Sigmoid colon (tissue), 4 donors: Measurements from ENCODE around the gene MAD2L2.

Source experiments
- EP300 ChIP-seq, 4 donors: sonication (generic); formaldehyde crosslinking; IDR thresholded peaks; one replicate each; pipeline ENCODE4 v1.6.1; 2017; ENCODE audit warnings: antibody characterized with exemption in 4 of 4
- POLR2A ChIP-seq, 2 donors: fragments of 450-650 bp; IDR thresholded peaks; one replicate each; pipeline ENCODE4 v1.6.1; 2016; ENCODE audit warnings: antibody characterized with exemption in 2 of 2, mild to moderate bottlenecking in 2 of 2, moderate library complexity in 2 of 2
- POLR2AphosphoS5 ChIP-seq, 4 donors: sonication (generic); formaldehyde crosslinking; IDR thresholded peaks; one replicate each; pipeline ENCODE4 v1.6.1; 2017; ENCODE audit warnings: antibody characterized with exemption in 4 of 4
- TF ChIP-seq, protein P1 (sequence below), 4 experiments: fragments of 450-650 bp in 3 of 4; fragments of 200-600 bp in 1 of 4; IDR thresholded peaks; one replicate each; pipeline ENCODE4 v1.5.1; 2016 to 2019; ENCODE audit warnings: antibody characterized with exemption in 4 of 4, mild to moderate bottlenecking in 3 of 4, moderate library complexity in 2 of 4

DNA sequence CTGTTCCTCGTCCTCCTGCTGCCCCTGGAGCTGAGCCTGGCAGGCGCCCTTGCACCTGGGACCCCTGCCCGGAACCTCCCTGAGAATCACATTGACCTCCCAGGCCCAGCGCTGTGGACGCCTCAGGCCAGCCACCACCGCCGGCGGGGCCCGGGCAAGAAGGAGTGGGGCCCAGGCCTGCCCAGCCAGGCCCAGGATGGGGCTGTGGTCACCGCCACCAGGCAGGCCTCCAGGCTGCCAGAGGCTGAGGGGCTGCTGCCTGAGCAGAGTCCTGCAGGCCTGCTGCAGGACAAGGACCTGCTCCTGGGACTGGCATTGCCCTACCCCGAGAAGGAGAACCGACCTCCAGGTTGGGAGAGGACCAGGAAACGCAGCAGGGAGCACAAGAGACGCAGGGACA lies 25.3 kb upstream of the MAD2L2 start:
- TF ChIP-seq POLR2AphosphoS5 (IDR thresholded peaks at IDR 0.05) (no peak), EP300 (IDR thresholded peaks at IDR 0.05) (no peak), POLR2A (IDR thresholded peaks at IDR 0.05) (no peak)
- TF ChIP-seq, protein P1, sequence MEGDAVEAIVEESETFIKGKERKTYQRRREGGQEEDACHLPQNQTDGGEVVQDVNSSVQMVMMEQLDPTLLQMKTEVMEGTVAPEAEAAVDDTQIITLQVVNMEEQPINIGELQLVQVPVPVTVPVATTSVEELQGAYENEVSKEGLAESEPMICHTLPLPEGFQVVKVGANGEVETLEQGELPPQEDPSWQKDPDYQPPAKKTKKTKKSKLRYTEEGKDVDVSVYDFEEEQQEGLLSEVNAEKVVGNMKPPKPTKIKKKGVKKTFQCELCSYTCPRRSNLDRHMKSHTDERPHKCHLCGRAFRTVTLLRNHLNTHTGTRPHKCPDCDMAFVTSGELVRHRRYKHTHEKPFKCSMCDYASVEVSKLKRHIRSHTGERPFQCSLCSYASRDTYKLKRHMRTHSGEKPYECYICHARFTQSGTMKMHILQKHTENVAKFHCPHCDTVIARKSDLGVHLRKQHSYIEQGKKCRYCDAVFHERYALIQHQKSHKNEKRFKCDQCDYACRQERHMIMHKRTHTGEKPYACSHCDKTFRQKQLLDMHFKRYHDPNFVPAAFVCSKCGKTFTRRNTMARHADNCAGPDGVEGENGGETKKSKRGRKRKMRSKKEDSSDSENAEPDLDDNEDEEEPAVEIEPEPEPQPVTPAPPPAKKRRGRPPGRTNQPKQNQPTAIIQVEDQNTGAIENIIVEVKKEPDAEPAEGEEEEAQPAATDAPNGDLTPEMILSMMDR (IDR thresholded peaks at IDR 0.05): no peak
